Activated CD4-positive, alpha-beta T cell treated with anti-CD3 and anti-CD28 coated beads, Interleukin-2, amount 10 ng/mL, durations not matched to agents 7 days and 5 days (primary cell): ENCODE measurements around the gene REN. TPM values are rescaled to one million over a fixed set of nuclear protein-coding genes. Genes with fewer than 3 reads are reported as not detected.

ENCODE experiments used
- CTCF ChIA-PET: fragments of 350-600 bp; sonication (Branson Sonifier 250); formaldehyde crosslinking; loops from one replicate; lab custom pipeline; 2021; ENCODE audit warnings: antibody characterized with exemption; lab: Charles Lee
- POLR2A ChIA-PET: fragments of 350-600 bp; sonication (Branson Sonifier 250); formaldehyde crosslinking; loops from one replicate; lab custom pipeline; 2021; ENCODE audit warnings: antibody characterized with exemption; lab: Charles Lee
- DNase-seq: peaks from one replicate; pipeline ENCODE4 v3.0.0-alpha.2; 2020
- H3K27ac Mint-ChIP-seq: one replicate; pipeline ENCODE4 v1.8.0; 2021; ENCODE audit warnings: mild to moderate bottlenecking, moderate library complexity, mixed read lengths
- H3K27me3 Mint-ChIP-seq: one replicate; pipeline ENCODE4 v1.8.0; 2021; ENCODE audit warnings: mixed read lengths
- H3K36me3 Mint-ChIP-seq: one replicate; pipeline ENCODE4 v1.8.0; 2021; ENCODE audit warnings: low read depth, mixed read lengths
- H3K4me1 Mint-ChIP-seq: one replicate; pipeline ENCODE4 v1.8.0; 2021; ENCODE audit warnings: mixed read lengths
- H3K4me3 Mint-ChIP-seq: one replicate; pipeline ENCODE4 v1.8.0; 2021; ENCODE audit warnings: mild to moderate bottlenecking, moderate library complexity, mixed read lengths
- H3K9me3 Mint-ChIP-seq: one replicate; pipeline ENCODE4 v1.8.0; 2021; ENCODE audit warnings: mixed read lengths
- total RNA-seq, 2 experiments: library from RNA; stranded (reverse); gene quantifications; one replicate each; pipeline ENCODE4 v1.2.3, GENCODE V29; 2021

REN gene
- total RNA-seq, 2 experiments from 2014 or later = not detected

- Mint-ChIP-seq H3K9me3 (no peaks in the 10 kb centered on the region), H3K36me3 (no peaks in the 10 kb centered on the region), H3K4me3 (no peak overlapping the region), H3K27ac (no peak overlapping the region), H3K4me1 (peaks cover 5% of the 10 kb centered on the region), H3K27me3 (peaks cover 12% of the 10 kb centered on the region)
- DNase-seq = no peak
- POLR2A ChIA-PET = no interaction called here
- CTCF ChIA-PET = interaction anchor here (0.6 to 1.5 kb wide), 3 partner anchors 11 to 268 kb away, joined by 3 to 4 read pairs (median 3); no protein-coding TSS in a partner anchor
These were observed 18.4 kb downstream of the REN start for GRCh38 chr1:204147406-204148383.

- Mint-ChIP-seq H3K27ac (no peak overlapping the region), H3K4me1 (no peaks in the 10 kb centered on the region), H3K36me3 (no peaks in the 10 kb centered on the region), H3K4me3 (no peak overlapping the region), H3K9me3 (no peaks in the 10 kb centered on the region), H3K27me3 (peaks cover 11% of the 10 kb centered on the region)
- POLR2A ChIA-PET = no interaction called here
- CTCF ChIA-PET = no interaction called here
- no peak for DNase-seq
These were observed 19.2 kb downstream of the REN start for GRCh38 chr1:204146965-204147364.

- H3K27ac Mint-ChIP-seq = no peak overlapping the region
- H3K27me3 Mint-ChIP-seq = peaks cover 11% of the 10 kb centered on the region
- no peaks in the 10 kb centered on the region for H3K9me3 Mint-ChIP-seq
- no peaks in the 10 kb centered on the region for H3K4me1 Mint-ChIP-seq
- POLR2A ChIA-PET = no interaction called here
- no peaks in the 10 kb centered on the region for H3K36me3 Mint-ChIP-seq
- no peak for DNase-seq
- CTCF ChIA-PET = interaction anchor here (0.8 kb wide), 1 partner anchor 17 kb away, joined by 3 read pairs; no protein-coding TSS in a partner anchor
- no peak overlapping the region for H3K4me3 Mint-ChIP-seq
These were observed 19.8 kb downstream of the REN start for GRCh38 chr1:204146309-204146708.

- CTCF ChIA-PET = interaction anchor here (2.4 kb wide), 1 partner anchor 16 kb away, joined by 10 read pairs; no protein-coding TSS in a partner anchor
- POLR2A ChIA-PET = no interaction called here
- no peaks in the 10 kb centered on the region for H3K36me3 Mint-ChIP-seq
- H3K4me1 Mint-ChIP-seq = no peaks in the 10 kb centered on the region
- H3K9me3 Mint-ChIP-seq = no peaks in the 10 kb centered on the region
- no peak overlapping the region for H3K27ac Mint-ChIP-seq
- DNase-seq = no peak
- H3K27me3 Mint-ChIP-seq = peaks cover 1% of the 10 kb centered on the region
- no peak overlapping the region for H3K4me3 Mint-ChIP-seq
These were observed 21.1 kb downstream of the REN start for GRCh38 chr1:204145033-204145504.

GRCh38 chr1:204143276-204144041 is 22.7 kb downstream of the REN start:
- ChIA-PET POLR2A (no interaction called here), CTCF (interaction anchor here (2.4 kb wide), 1 partner anchor 14 kb away, joined by 10 read pairs; no protein-coding TSS in a partner anchor)
- Mint-ChIP-seq H3K4me1 (no peaks in the 10 kb centered on the region), H3K9me3 (no peaks in the 10 kb centered on the region), H3K4me3 (no peak overlapping the region), H3K36me3 (no peaks in the 10 kb centered on the region), H3K27me3 (no peaks in the 10 kb centered on the region), H3K27ac (no peak overlapping the region)
- no peak for DNase-seq

- ChIA-PET CTCF (interaction anchor here (2.4 to 6.3 kb wide), 2 partner anchors 13 to 14 kb away, joined by 10 to 38 read pairs; no protein-coding TSS in a partner anchor), POLR2A (no interaction called here)
- H3K27ac Mint-ChIP-seq = no peak overlapping the region
- H3K4me1 Mint-ChIP-seq = no peaks in the 10 kb centered on the region
- DNase-seq = no peak
- H3K9me3 Mint-ChIP-seq = no peaks in the 10 kb centered on the region
- H3K27me3 Mint-ChIP-seq = no peaks in the 10 kb centered on the region
- H3K4me3 Mint-ChIP-seq = no peak overlapping the region
- no peaks in the 10 kb centered on the region for H3K36me3 Mint-ChIP-seq
These were observed 23.8 kb downstream of the REN start for GRCh38 chr1:204142032-204142974.

GRCh38 chr1:204141131-204141530 is 25.0 kb downstream of the REN start:
- no peak overlapping the region for H3K27ac Mint-ChIP-seq
- H3K9me3 Mint-ChIP-seq = no peaks in the 10 kb centered on the region
- ChIA-PET CTCF (interaction anchor here (1.0 to 6.3 kb wide), 2 partner anchors 13 to 254 kb away, joined by 3 to 38 read pairs; no protein-coding TSS in a partner anchor), POLR2A (no interaction called here)
- no peaks in the 10 kb centered on the region for H3K4me1 Mint-ChIP-seq
- DNase-seq = no peak
- H3K36me3 Mint-ChIP-seq = no peaks in the 10 kb centered on the region
- no peak overlapping the region for H3K4me3 Mint-ChIP-seq
- H3K27me3 Mint-ChIP-seq = no peaks in the 10 kb centered on the region

- Mint-ChIP-seq H3K27ac (no peak overlapping the region), H3K9me3 (no peaks in the 10 kb centered on the region), H3K27me3 (no peaks in the 10 kb centered on the region), H3K4me1 (no peaks in the 10 kb centered on the region), H3K4me3 (no peak overlapping the region), H3K36me3 (no peaks in the 10 kb centered on the region)
- DNase-seq = no peak
- ChIA-PET CTCF (interaction anchor here (0.6 to 6.3 kb wide), 3 partner anchors 12 to 817 kb away, joined by 3 to 38 read pairs (median 3); no protein-coding TSS in a partner anchor), POLR2A (no interaction called here)
These were observed 26.2 kb downstream of the REN start for GRCh38 chr1:204139952-204140351.

GRCh38 chr1:204139088-204139487 is 27.0 kb downstream of the REN start:
- Mint-ChIP-seq H3K27me3 (no peaks in the 10 kb centered on the region), H3K27ac (no peak overlapping the region), H3K36me3 (no peaks in the 10 kb centered on the region), H3K4me1 (no peaks in the 10 kb centered on the region), H3K9me3 (no peaks in the 10 kb centered on the region), H3K4me3 (no peak overlapping the region)
- CTCF ChIA-PET = interaction anchor here (0.7 to 6.3 kb wide), 2 partner anchors 11 to 13 kb away, joined by 3 to 38 read pairs; partner anchors contain the start of gene ETNK2
- no peak for DNase-seq
- POLR2A ChIA-PET = no interaction called here

- Mint-ChIP-seq H3K9me3 (no peaks in the 10 kb centered on the region), H3K4me3 (no peak overlapping the region), H3K4me1 (no peaks in the 10 kb centered on the region), H3K27ac (no peak overlapping the region), H3K27me3 (no peaks in the 10 kb centered on the region), H3K36me3 (no peaks in the 10 kb centered on the region)
- ChIA-PET CTCF (interaction anchor here (0.6 to 6.3 kb wide), 4 partner anchors 9 to 631 kb away, joined by 3 to 38 read pairs (median 5); no protein-coding TSS in a partner anchor), POLR2A (no interaction called here)
- no peak for DNase-seq
These were observed 29.3 kb downstream of the REN start for GRCh38 chr1:204136814-204137213.

- Mint-ChIP-seq H3K4me1 (peaks cover 3% of the 10 kb centered on the region), H3K9me3 (no peaks in the 10 kb centered on the region), H3K36me3 (no peaks in the 10 kb centered on the region), H3K27ac (no peak overlapping the region), H3K4me3 (no peak overlapping the region), H3K27me3 (no peaks in the 10 kb centered on the region)
- CTCF ChIA-PET = interaction anchor here (0.6 kb wide), 2 partner anchors 162 to 747 kb away, joined by 3 read pairs; no protein-coding TSS in a partner anchor
- POLR2A ChIA-PET = no interaction called here
- no peak for DNase-seq
These were observed 32.0 kb downstream of the REN start for GRCh38 chr1:204134103-204134502.
